Epithelial cell of proximal tubule (primary cell): Measurements from ENCODE around the gene USP37. TPM values are rescaled to one million over a fixed set of nuclear protein-coding genes. Genes with fewer than 3 reads are reported as not detected.

Experiments
- DNase-seq: peaks from one replicate; pipeline ENCODE4 v3.0.0-alpha.2; 2011; ENCODE audit warnings: low read depth
- H3K4me3 ChIP-seq: 2 replicates; pipeline ENCODE4 v1.5.1; 2011; ENCODE audit warnings: low read depth, mild to moderate bottlenecking, low read length
- CTCF ChIP-seq: conservative IDR thresholded peaks from 2 replicates; pipeline ENCODE4 v1.5.1; 2012; ENCODE audit warnings: low read depth, mild to moderate bottlenecking, low read length
- total RNA-seq: library from RNA; depleted of rRNA; stranded (reverse); fragments of >200 nt; gene quantifications from 2 replicates; pipeline ENCODE4 v1.2.3, GENCODE V29; 2015

The USP37 gene
- total RNA-seq, 1 donor from 2014 or later = 14.9 TPM

DNA sequence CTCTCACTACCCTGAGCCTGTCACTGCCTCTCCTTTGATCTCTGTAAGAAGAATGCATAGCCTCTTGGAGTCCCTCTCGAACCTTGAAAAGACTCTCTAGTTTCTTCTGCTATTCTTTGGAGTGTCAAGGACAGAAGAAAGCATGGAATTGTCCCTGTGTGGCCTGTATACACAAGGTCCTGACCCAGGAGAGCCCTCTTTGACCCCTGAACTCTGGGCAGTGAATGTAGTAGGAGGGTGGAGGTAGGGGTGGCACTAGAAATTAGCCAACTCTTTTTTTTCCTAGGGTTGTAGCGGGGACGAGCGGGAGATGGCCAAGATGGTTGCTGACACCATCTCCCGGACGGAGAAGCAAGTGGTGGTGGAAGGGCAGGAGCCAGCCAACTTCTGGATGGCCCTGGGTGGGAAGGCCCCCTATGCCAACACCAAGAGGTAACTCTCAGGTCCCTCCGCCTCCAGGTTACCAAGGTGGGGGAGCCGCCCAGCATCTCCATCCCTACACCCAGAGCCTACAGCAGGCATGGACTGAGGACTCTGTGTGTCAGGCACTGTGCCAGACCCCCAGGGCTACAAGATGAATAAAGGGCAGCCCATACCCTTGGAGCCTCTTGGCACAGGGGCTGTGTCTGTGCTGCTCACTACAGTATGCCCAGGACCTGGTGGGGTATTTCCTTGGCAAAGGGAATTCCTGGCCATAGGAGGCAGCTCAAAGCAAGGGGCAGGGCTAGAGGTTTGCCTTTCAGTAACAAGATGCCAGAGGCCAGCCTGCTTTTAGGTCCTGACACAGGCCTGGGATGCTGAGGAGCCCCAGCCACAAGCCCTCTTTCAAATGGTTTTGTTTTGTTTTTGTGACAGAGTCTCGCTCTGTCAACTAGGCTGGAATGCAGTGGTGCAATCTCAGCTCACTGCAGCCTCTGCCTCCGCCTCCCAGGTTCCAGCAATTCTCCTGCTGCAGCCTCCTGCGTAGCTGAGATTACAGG, 132.9 kb downstream of the USP37 start:
- H3K4me3 ChIP-seq = no peak overlapping the region
- no peak for DNase-seq
- no peak for TF ChIP-seq CTCF

GRCh38 chr2:218434456-218434855, 133.7 kb downstream of the USP37 start:
- no peak for TF ChIP-seq CTCF

DNA sequence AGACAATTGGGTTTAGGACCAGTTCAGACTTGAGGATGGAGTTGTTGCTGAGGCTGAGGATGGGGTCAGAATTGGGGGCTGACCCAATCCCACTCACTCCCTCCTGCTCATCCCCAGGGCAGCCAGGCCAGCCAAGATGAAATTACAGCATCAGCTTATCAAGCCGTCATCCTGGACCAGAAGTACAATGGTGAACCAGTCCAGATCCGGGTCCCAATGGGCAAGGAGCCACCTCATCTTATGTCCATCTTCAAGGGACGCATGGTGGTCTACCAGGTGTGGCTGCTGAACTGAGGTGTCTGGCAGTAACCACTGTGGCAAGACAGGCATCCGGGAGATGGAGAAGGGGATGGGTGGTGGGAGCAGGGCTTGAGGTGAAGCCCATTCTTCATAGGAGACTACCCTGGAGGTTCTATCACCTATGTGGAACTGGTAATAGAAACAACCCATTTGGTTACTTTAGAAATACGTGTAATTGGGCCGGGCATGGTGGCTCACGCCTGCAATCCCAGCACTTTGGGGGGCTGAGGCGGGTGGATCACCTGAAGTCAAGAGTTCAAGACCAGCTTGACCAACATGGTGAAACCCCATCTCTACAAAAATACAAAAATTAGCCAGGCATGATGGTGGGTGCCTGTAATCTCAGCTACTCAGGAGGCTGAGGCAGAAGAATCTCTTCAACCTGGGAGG, 135.3 kb downstream of the USP37 start:
- no peak for TF ChIP-seq CTCF
- H3K4me3 ChIP-seq = no peak overlapping the region
- DNase-seq = no peak

More at GRCh38 chr2:218434456-218434855, 133.7 kb downstream of the USP37 start:
- no peak overlapping the region for H3K4me3 ChIP-seq
- DNase-seq = no peak

- H3K4me3 ChIP-seq = no peak overlapping the region
- no peak for TF ChIP-seq CTCF
- DNase-seq = no peak
These were observed 136.3 kb downstream of the USP37 start for GRCh38 chr2:218431878-218432277.

DNA sequence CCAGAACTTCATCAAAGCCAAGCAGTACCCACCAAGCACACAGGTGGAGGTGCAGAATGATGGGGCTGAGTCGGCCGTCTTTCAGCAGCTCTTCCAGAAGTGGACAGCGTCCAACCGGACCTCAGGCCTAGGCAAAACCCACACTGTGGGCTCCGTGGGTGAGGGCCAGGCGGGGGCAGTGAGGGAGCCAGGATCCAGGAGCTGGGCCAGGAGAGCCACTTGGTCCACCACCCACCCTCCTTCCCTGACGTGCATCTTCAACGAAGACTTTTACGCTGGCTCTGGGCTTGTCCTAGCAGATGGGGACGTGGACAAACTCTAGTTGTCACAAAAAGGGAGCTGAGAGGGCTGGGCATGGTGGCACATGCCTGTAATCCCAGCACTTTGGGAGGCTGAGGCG, 137.4 kb downstream of the USP37 start:
- DNase-seq = no peak
- no peak for TF ChIP-seq CTCF
- no peak overlapping the region for H3K4me3 ChIP-seq

DNA sequence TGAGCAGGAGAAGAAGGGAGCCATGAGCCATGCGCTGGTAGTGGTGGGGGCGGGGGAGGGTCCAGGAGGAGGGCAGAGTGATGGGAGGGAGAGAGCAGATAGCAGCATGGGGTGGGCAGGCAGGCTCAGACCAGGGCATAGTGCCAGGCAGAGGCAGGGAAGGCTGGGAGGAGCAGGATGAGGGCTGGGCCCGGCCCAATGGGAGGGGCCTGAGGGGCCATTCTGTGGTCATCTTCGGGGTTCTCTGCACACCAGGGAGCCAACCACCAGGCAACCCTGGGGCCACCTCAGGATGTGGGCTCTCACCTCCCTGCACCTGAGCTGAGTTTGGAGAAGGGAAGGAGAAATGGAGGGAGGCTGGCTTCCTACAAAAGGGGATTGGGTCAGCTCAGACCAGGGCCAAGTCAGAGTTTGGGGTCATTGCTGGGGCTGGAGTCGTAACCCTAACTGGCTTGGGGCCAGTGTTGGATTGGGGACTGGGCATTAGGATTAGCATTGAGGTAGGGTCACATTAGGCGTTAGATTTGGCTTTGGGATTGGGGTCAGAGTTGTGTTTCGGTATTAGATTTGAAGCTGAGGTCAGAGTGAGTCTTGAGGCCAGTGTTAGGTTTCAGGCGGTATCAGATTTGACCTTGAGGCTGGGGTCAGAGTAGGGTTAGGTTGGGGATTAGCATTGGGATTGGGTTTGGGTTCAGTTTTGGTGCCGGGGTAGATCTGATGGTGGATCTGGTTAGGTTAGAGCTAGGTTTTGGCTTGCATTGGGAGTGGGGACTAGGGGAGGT, 138.0 kb downstream of the USP37 start:
- no peak for DNase-seq
- TF ChIP-seq CTCF = no peak
- H3K4me3 ChIP-seq = no peak overlapping the region
